Keratinocyte (primary cell): ENCODE results near the gene WFDC8.
"Not testable (repeated sequence)": the region's sequence is repeated elsewhere in the genome, so short reads cannot be mapped to it uniquely, and the experiment has no call there.

Experiments
- EZH2 ChIP-seq: IDR thresholded peaks from one replicate; pipeline ENCODE4 v1.6.1; 2012; ENCODE audit warnings: inconsistent platforms, mild to moderate bottlenecking, low read length, moderate library complexity
- TF ChIP-seq, protein P1 (sequence below), 3 experiments: IDR thresholded peaks in 1 of 3; conservative IDR thresholded peaks in 1 of 3; optimal IDR thresholded peaks in 1 of 3; 2 replicates in 2 of 3; 3 replicates in 1 of 3; pipeline versions ENCODE3 to v1.5.1; 2011; ENCODE audit warnings: low read length in 3 of 3, mild to moderate bottlenecking in 3 of 3, moderate library complexity in 2 of 3, control low read depth in 1 of 3, inconsistent platforms in 1 of 3; ENCODE audit not compliant: insufficient read depth in 2 of 3; ENCODE audit errors: extremely low read depth in 1 of 3

GRCh38 chr20:45584294-45584693, 5.2 kb upstream of the WFDC8 start:
- TF ChIP-seq, protein P1, sequence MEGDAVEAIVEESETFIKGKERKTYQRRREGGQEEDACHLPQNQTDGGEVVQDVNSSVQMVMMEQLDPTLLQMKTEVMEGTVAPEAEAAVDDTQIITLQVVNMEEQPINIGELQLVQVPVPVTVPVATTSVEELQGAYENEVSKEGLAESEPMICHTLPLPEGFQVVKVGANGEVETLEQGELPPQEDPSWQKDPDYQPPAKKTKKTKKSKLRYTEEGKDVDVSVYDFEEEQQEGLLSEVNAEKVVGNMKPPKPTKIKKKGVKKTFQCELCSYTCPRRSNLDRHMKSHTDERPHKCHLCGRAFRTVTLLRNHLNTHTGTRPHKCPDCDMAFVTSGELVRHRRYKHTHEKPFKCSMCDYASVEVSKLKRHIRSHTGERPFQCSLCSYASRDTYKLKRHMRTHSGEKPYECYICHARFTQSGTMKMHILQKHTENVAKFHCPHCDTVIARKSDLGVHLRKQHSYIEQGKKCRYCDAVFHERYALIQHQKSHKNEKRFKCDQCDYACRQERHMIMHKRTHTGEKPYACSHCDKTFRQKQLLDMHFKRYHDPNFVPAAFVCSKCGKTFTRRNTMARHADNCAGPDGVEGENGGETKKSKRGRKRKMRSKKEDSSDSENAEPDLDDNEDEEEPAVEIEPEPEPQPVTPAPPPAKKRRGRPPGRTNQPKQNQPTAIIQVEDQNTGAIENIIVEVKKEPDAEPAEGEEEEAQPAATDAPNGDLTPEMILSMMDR (optimal IDR thresholded peaks at IDR 0.05 in 1 of 3, IDR thresholded peaks at IDR 0.05 in 1 of 3, conservative IDR thresholded peaks at IDR 0.05 in 1 of 3; ENCODE audit: extremely low read depth in 1 of 3, insufficient read depth in 2 of 3, low read length in 3 of 3) = not testable (repeated sequence)
- TF ChIP-seq EZH2 = not testable (repeated sequence)
